K562 (cell line): ENCODE results near the gene COL5A3. TPM values are rescaled to one million over a fixed set of nuclear protein-coding genes. Genes with fewer than 3 reads are reported as not detected.

Source experiments
- ATAC-seq: fragments of 200-7000 bp; cut with Tn5 transposase; 3 replicates; pipeline ENCODE4 v1.9.1; 2020; ENCODE audit warnings: moderate library complexity
- BruUV-seq: library from RNA; stranded (reverse); fragments of 400-500 nt; replicated peaks from 2 replicates; lab custom pipeline; 2021; lab: Mats Ljungman, UMichigan
- CTCF ChIA-PET: fragments of 300-600 bp; formaldehyde crosslinking; extraction: SDS; loops from one replicate; lab custom pipeline; 2021; ENCODE audit warnings: low intra/inter-chr PET ratio; lab: Yijun Ruan, JAX
- POLR2A ChIA-PET: fragments of 300-600, 350-650 bp; sonication (Branson Sonifier 250); formaldehyde crosslinking; extraction: SDS; loops from one replicate; lab custom pipeline; 2021; ENCODE audit warnings: antibody characterized with exemption, inconsistent platforms; lab: Yijun Ruan, JAX
- DNase-seq, 4 experiments: peaks; one replicate each; pipeline versions ENCODE4 v3.0.0 to v3.0.0-alpha.2; 2011 to 2018; ENCODE audit warnings: low spot score in 3 of 4, mixed read lengths in 3 of 4; ENCODE audit errors: extremely low read depth in 1 of 4
- FAIRE-seq: peaks from 2 replicates; lab custom pipeline; 2011; peaks lifted over from hg19 to GRCh38; lab: Jason Lieb, UNC
- H2AFZ ChIP-seq: 2 replicates; pipeline ENCODE4 v1.6.0; 2011; ENCODE audit warnings: low read depth, low read length, control low read depth, inconsistent platforms
- H3K27ac ChIP-seq: fragments of 200-600 bp; 3 replicates; pipeline ENCODE4 v1.8.0; 2011; ENCODE audit warnings: low read depth, mild to moderate bottlenecking, control low read depth, inconsistent platforms, low read length, moderate library complexity, mixed read lengths; ENCODE audit errors: extremely low read depth
- H3K27me3 ChIP-seq, 2 experiments: fragments of 300-600 bp in 1 of 2; 2 replicates in 1 of 2; 3 replicates in 1 of 2; pipeline versions ENCODE4 v1.6.0 to v1.8.0; 2011; ENCODE audit warnings: inconsistent platforms in 2 of 2, low read length in 2 of 2, mild to moderate bottlenecking in 1 of 2, mixed read lengths in 1 of 2, moderate library complexity in 1 of 2; ENCODE audit not compliant: control insufficient read depth in 2 of 2, insufficient read depth in 2 of 2
- H3K36me3 ChIP-seq: fragments of 300-600 bp; 3 replicates; pipeline ENCODE4 v1.8.0; 2011; ENCODE audit warnings: mild to moderate bottlenecking, low read length, inconsistent platforms; ENCODE audit not compliant: control insufficient read depth, insufficient read depth
- H3K4me1 ChIP-seq, 2 experiments: fragments of 200-600 bp in 1 of 2; replicated peaks in 1 of 2; 2 replicates in 1 of 2; 3 replicates in 1 of 2; pipeline versions ENCODE4 v1.5.1 to v1.8.0; 2011; ENCODE audit warnings: inconsistent platforms in 2 of 2, low read length in 2 of 2, mild to moderate bottlenecking in 1 of 2, mixed read lengths in 1 of 2, moderate library complexity in 1 of 2; ENCODE audit not compliant: control insufficient read depth in 2 of 2, insufficient read depth in 2 of 2
- H3K4me2 ChIP-seq: 2 replicates; pipeline ENCODE4 v1.6.1; 2011; ENCODE audit warnings: low read length, control low read depth, inconsistent platforms, mixed read lengths; ENCODE audit not compliant: insufficient read depth
- H3K4me3 ChIP-seq: fragments of 200-600 bp; sonication (generic), shearing (Covaris generic); 2 replicates; pipeline ENCODE4 v1.5.1; 2016; ENCODE audit warnings: control low read depth, inconsistent platforms
- H3K79me2 ChIP-seq: fragments of 200-600 bp; 3 replicates; pipeline ENCODE4 v1.8.0; 2011; ENCODE audit warnings: low read length, inconsistent platforms; ENCODE audit not compliant: control insufficient read depth, insufficient read depth
- H3K9ac ChIP-seq, 2 experiments: 2 replicates each; pipeline versions ENCODE4 v1.6.0 to v1.6.1; 2011; ENCODE audit warnings: low read depth in 2 of 2, low read length in 2 of 2, control low read depth in 1 of 2, inconsistent platforms in 1 of 2, mild to moderate bottlenecking in 1 of 2, mixed read lengths in 1 of 2; ENCODE audit not compliant: insufficient read depth in 1 of 2
- H3K9me1 ChIP-seq: one replicate; pipeline ENCODE4 v1.6.0; 2011; ENCODE audit warnings: inconsistent platforms, mild to moderate bottlenecking, low read length, moderate library complexity; ENCODE audit not compliant: control insufficient read depth, insufficient read depth
- H3K9me3 ChIP-seq: replicated peaks from 2 replicates; pipeline ENCODE4 v1.5.1; 2011; ENCODE audit warnings: low read depth, low read length, inconsistent platforms; ENCODE audit not compliant: control insufficient read depth, insufficient read depth
- H4K20me1 ChIP-seq: replicated peaks from 2 replicates; pipeline ENCODE4 v1.6.1; 2011; ENCODE audit warnings: low read length, inconsistent platforms, mixed read lengths; ENCODE audit not compliant: control insufficient read depth, insufficient read depth
- NBN ChIP-seq: fragments of 450-650 bp; IDR thresholded peaks from 2 replicates; pipeline ENCODE4 v1.6.1; 2016; ENCODE audit warnings: low read depth, mild to moderate bottlenecking
- SRSF7 ChIP-seq: fragments of 200-400 bp; formaldehyde crosslinking; optimal IDR thresholded peaks from 2 replicates; pipeline ENCODE3; 2017; ENCODE audit warnings: mild to moderate bottlenecking, low read depth, low read length
- ZNF76 ChIP-seq: fragments of 250-450 bp; sonication (Bioruptor Pico); IDR thresholded peaks from 2 replicates; pipeline ENCODE4 v1.4.0; 2020; ENCODE audit warnings: mild to moderate bottlenecking, moderate library complexity, borderline replicate concordance
- WGBS: fragments of 100-300 bp; shearing (Covaris generic); methylation state at CpG from one replicate; pipeline ENCODE4 v1.1.6; 2016; ENCODE audit warnings: low coverage, mixed read lengths; ENCODE audit not compliant: insufficient coverage; ENCODE audit errors: missing lambda C conversion rate; 5-methylcytosine and 5-hydroxymethylcytosine counted together
- in situ Hi-C: fragments of 300-500 bp; cut with MboI; formaldehyde crosslinking; loops from 4 replicates; pipeline ENCODE4 v1.15.0; 2018; ENCODE audit warnings: inconsistent platforms, mixed read lengths
- intact Hi-C: fragments of 100-400 bp; cut with micrococcal nuclease; formaldehyde crosslinking; loops from 2 replicates; pipeline ENCODE4 v1.14.2; 2022
- polyA plus RNA-seq, 8 experiments: library from polyadenylated mRNA; depleted of rRNA in 4 of 8; stranded (reverse) in 5 of 8; unstranded in 3 of 8; fragments of >200 nt; fragmentation: Nextera tagmentation in 2 of 8; fragmentation: Illumina TruSeq in 1 of 8; extraction: Ambion mirVana in 2 of 8; extraction: Trizol in 1 of 8; gene quantifications; 2 replicates each; pipeline versions ENCODE4 v1.2.1 to v1.2.3, GENCODE V29; 2011 to 2014; ENCODE audit warnings: inconsistent platforms in 1 of 8, missing spikeins in 1 of 8
- total RNA-seq, 7 experiments: library from RNA; depleted of rRNA in 6 of 7; stranded (reverse); fragments of >200 nt in 6 of 7; fragmentation: Illumina TruSeq in 2 of 7; extraction: Trizol in 2 of 7; gene quantifications; 2 replicates each; pipeline versions ENCODE4 v1.2.1 to v1.2.3, GENCODE V29; 2011 to 2021; ENCODE audit warnings: low replicate concordance in 1 of 7
- TF ChIP-seq, protein P1 (sequence below): fragments of 250-450 bp; sonication (Bioruptor Pico); IDR thresholded peaks from 2 replicates; pipeline ENCODE4 v1.8.0; 2022; ENCODE audit warnings: inconsistent platforms, mild to moderate bottlenecking, moderate library complexity, borderline replicate concordance
- TF ChIP-seq, protein P2 (sequence below): fragments of 450-650 bp; IDR thresholded peaks from 2 replicates; pipeline ENCODE4 v1.7.1; 2018; ENCODE audit warnings: mild to moderate bottlenecking, low read depth; ENCODE audit not compliant: partially characterized antibody
- TF ChIP-seq, protein P3 (sequence below): fragments of 450-650 bp; formaldehyde crosslinking; IDR thresholded peaks from 2 replicates; pipeline ENCODE4 v1.4.0; 2020; ENCODE audit warnings: mild to moderate bottlenecking, moderate library complexity

Gene COL5A3
- total and polyA plus RNA-seq, 9 of the 15 experiments (the other 6 are each of a cell fraction or from before 2014, with no cell fraction given) = 0.01 to 0.02 TPM; not detected in 7

DNA sequence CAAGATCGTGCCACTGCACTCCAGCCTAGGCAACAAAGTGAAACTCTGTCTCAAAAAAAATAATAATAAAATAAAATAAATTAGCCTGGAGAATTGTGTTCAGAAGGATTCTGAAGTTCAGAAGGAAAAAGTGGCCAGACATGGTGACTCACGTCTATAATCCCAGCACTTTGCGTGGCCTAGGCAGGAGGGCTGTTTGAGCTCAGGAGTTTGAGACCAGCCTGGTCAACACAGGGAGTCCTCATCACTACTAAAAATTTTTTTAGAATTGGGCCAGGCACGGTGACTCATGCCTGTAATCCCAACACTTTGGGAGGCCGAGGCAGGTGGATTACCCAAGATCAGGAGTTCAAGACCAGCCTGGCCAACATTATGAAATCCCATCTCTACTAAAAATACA, 8.9 kb upstream of the COL5A3 start (continued):
- TF ChIP-seq, protein P1, sequence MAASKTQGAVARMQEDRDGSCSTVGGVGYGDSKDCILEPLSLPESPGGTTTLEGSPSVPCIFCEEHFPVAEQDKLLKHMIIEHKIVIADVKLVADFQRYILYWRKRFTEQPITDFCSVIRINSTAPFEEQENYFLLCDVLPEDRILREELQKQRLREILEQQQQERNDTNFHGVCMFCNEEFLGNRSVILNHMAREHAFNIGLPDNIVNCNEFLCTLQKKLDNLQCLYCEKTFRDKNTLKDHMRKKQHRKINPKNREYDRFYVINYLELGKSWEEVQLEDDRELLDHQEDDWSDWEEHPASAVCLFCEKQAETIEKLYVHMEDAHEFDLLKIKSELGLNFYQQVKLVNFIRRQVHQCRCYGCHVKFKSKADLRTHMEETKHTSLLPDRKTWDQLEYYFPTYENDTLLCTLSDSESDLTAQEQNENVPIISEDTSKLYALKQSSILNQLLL (CRISPR knock-in tag) = no peak
- TF ChIP-seq, protein P2, sequence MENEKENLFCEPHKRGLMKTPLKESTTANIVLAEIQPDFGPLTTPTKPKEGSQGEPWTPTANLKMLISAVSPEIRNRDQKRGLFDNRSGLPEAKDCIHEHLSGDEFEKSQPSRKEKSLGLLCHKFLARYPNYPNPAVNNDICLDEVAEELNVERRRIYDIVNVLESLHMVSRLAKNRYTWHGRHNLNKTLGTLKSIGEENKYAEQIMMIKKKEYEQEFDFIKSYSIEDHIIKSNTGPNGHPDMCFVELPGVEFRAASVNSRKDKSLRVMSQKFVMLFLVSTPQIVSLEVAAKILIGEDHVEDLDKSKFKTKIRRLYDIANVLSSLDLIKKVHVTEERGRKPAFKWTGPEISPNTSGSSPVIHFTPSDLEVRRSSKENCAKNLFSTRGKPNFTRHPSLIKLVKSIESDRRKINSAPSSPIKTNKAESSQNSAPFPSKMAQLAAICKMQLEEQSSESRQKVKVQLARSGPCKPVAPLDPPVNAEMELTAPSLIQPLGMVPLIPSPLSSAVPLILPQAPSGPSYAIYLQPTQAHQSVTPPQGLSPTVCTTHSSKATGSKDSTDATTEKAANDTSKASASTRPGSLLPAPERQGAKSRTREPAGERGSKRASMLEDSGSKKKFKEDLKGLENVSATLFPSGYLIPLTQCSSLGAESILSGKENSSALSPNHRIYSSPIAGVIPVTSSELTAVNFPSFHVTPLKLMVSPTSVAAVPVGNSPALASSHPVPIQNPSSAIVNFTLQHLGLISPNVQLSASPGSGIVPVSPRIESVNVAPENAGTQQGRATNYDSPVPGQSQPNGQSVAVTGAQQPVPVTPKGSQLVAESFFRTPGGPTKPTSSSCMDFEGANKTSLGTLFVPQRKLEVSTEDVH = no peak

- in situ Hi-C loops = no loop called here
- Histone ChIP-seq H3K79me2 (no peaks in the 10 kb centered on the region), H3K9ac (no peak overlapping the region; a peak in 1 of 4 replicates), H2AFZ (no peak overlapping the region), H3K4me1 (peaks cover 0 to 4% of the 10 kb centered on the region in 2 experiments; a peak in 1 of 5 replicates), H3K36me3 (no peaks in the 10 kb centered on the region), H3K27me3 (peaks cover 11 to 40% of the 10 kb centered on the region in 2 experiments; a peak in 4 of 5 replicates), H4K20me1 (no peaks in the 10 kb centered on the region; the same call in 1 of the 2 replicates), H3K4me3 (no peak overlapping the region), H3K9me1 (no peaks in the 10 kb centered on the region), H3K9me3 (no peaks in the 10 kb centered on the region), H3K4me2 (no peak overlapping the region), H3K27ac (no peak overlapping the region)
- CTCF ChIA-PET = no interaction called here
- FAIRE-seq (no peak), DNase-seq (no peak), ATAC-seq (no peak)
- TF ChIP-seq, protein P3, sequence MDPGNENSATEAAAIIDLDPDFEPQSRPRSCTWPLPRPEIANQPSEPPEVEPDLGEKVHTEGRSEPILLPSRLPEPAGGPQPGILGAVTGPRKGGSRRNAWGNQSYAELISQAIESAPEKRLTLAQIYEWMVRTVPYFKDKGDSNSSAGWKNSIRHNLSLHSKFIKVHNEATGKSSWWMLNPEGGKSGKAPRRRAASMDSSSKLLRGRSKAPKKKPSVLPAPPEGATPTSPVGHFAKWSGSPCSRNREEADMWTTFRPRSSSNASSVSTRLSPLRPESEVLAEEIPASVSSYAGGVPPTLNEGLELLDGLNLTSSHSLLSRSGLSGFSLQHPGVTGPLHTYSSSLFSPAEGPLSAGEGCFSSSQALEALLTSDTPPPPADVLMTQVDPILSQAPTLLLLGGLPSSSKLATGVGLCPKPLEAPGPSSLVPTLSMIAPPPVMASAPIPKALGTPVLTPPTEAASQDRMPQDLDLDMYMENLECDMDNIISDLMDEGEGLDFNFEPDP (CRISPR knock-in tag) = no peak
- no peak for TF ChIP-seq NBN
- no peak for TF ChIP-seq SRSF7
- TF ChIP-seq ZNF76 = no peak
- no TSS peak for BruUV-seq
- intact Hi-C loops = no loop called here
- WGBS = 4% methylated on average over 8 of the region's 9 CpGs
- POLR2A ChIA-PET = interaction anchor here (0.6 to 1.1 kb wide), 3 partner anchors 34 to 485 kb away, joined by 3 read pairs; no protein-coding TSS in a partner anchor
Measured at GRCh38 chr19:10018786-10019185, 8.5 kb upstream of the COL5A3 start.
